Measurements from ENCODE around the gene TMEM255B. TPM values are rescaled to one million over a fixed set of nuclear protein-coding genes. Genes with fewer than 3 reads are reported as not detected.
"Not testable (repeated sequence)": the region's sequence is repeated elsewhere in the genome, so short reads cannot be mapped to it uniquely, and the experiment has no call there.

The TMEM255B gene
- total RNA-seq, 2 donors from 2014 or later, result 0.96 to 4.6 TPM

DNA sequence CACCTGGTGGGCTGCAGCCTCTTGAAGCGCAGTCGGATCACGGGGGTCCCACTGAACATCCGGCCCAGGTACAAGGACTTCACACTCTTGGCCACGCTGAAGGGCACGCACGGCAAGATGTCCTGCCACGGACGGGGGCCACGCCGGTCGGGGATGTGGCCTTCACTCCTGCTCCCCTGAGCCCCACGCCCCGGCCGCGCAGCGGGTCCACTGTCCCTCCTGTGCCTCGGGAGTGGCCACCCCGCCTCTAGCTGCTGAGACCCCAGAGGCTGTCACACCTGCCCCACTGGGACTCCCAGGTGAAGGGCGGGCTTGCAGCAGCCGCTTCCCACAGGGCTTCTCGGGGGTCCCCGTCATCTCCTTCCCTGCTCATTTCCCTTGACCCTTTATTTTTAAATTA is 73.6 kb downstream of the TMEM255B start:
- no peak overlapping the region for H3K27ac ChIP-seq
- 94% methylated on average over 23 of the region's 23 CpGs for WGBS
- H3K4me1 ChIP-seq (replicated peaks), result peaks cover 4% of the 10 kb centered on the region
- no peak overlapping the region for H3K4me3 ChIP-seq
- H3K27me3 ChIP-seq (replicated peaks; ENCODE audit: insufficient read depth), result no peaks in the 10 kb centered on the region
- no peak for DNase-seq (ENCODE audit: low spot score)
- TF ChIP-seq CTCF (IDR thresholded peaks at IDR 0.05) (no peak), POLR2A (IDR thresholded peaks at IDR 0.05) (no peak), POLR2AphosphoS5 (IDR thresholded peaks at IDR 0.05) (no peak)
- H3K36me3 ChIP-seq, result peaks cover 0 to 4% of the 10 kb centered on the region in 2 donors
- no peaks in the 10 kb centered on the region for H3K9me3 ChIP-seq
- intact Hi-C loops (cut with DNase I), result no loop called here

DNA sequence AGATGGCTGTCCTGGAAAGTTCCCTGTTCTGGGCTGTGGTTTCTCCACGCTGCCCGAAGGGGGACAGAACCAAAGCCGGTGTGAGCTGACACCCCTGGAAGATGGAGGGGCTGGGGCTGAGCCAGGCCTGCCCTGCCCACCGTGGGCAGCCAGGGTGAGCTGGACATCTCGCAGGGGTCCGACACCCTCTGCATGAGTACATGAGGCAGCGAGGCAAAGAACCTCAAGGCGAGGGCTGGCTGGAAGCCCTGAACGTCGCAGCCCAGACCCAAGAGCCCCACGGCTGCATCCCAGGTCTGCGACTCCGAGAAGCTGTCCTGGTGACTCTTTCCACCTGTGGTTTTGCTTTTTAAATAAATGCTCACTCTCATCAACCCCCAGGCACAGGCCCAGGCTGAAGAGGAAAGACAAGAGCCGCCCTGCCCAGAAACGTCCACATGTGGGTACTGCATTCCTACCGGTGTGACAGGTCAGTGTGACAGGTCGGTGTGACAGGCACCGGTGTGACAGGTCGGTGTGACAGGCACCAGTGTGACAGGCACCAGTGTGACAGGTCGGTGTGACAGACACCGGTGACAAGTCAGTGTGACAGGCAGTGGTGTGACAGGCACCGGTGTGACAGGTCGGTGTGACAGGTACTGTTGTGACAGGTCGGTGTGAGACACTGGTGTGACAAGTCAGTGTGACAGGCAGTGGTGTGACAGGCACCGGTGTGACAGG is 74.2 kb downstream of the TMEM255B start:
- H3K27me3 ChIP-seq (replicated peaks; ENCODE audit: insufficient read depth), result no peaks in the 10 kb centered on the region
- no peak for DNase-seq (ENCODE audit: low spot score)
- intact Hi-C loops (cut with DNase I), result no loop called here
- H3K4me3 ChIP-seq, result no peak overlapping the region
- H3K27ac ChIP-seq, result no peak overlapping the region
- TF ChIP-seq CTCF (IDR thresholded peaks at IDR 0.05) (no peak), POLR2AphosphoS5 (IDR thresholded peaks at IDR 0.05) (no peak)
- H3K4me1 ChIP-seq (replicated peaks), result peaks cover 9% of the 10 kb centered on the region
- H3K36me3 ChIP-seq, result peaks cover 0 to 4% of the 10 kb centered on the region in 2 donors
- no peaks in the 10 kb centered on the region for H3K9me3 ChIP-seq
- 86% methylated on average over 25 of the region's 25 CpGs for WGBS

- WGBS, result 84% methylated on average over 17 of the region's 17 CpGs
- H3K27ac ChIP-seq, result not testable (repeated sequence)
Measured at GRCh38 chr13:113834006-113834405, 75.0 kb downstream of the TMEM255B start.

DNA sequence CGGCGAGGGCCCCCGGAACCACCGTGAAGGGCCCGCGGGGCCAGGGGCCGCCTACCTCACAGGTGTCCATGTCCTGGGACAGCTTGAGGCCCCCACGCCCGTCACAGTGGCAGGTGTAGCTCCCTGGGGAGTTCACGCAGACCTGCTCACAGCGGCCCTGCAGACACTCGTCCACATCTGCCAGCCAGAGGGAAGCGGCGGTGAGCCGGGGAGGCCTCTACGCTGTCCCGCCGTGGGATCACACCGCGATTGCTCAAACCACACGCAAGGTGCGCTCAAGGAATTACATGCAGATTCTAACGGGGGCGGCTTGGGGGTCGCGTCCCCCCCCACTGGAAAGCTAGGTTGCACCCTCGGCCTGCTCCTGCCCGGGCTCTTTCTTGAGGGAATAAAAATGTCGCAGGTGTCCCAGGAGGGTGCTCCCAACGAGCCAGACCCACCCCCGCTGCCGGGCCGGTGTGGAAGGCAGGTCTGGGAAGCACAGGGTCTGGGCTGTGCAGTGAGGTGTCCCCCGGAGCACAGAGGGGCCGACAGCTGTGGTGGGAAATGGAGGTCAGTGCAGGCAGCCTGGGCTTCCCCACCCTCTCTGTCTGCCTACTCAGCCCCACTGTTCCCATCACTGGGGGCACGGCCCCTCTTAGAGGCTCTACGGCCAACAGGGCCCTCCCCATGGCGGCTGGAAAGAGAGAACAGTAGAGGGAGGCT is 75.6 kb downstream of the TMEM255B start:
- WGBS, result 90% methylated on average over 38 of the region's 38 CpGs
- H3K36me3 ChIP-seq, result peaks cover 0 to 4% of the 10 kb centered on the region in 2 donors
- H3K27ac ChIP-seq, result no peak overlapping the region

More at GRCh38 chr13:113834006-113834405, 75.0 kb downstream of the TMEM255B start:
- H3K4me3 ChIP-seq; intact Hi-C loops (cut with DNase I); DNase-seq (ENCODE audit: low spot score); H3K9me3 ChIP-seq; H3K27me3 ChIP-seq (replicated peaks; ENCODE audit: insufficient read depth); H3K36me3 ChIP-seq: not testable (repeated sequence)
- peaks cover 15% of the 10 kb centered on the region for H3K4me1 ChIP-seq (replicated peaks)

More for the DNA sequence above, 75.6 kb downstream of the TMEM255B start:
- H3K4me1 ChIP-seq (replicated peaks), result peaks cover 18% of the 10 kb centered on the region
- H3K9me3 ChIP-seq, result no peaks in the 10 kb centered on the region
- TF ChIP-seq POLR2AphosphoS5 (IDR thresholded peaks at IDR 0.05) (no peak), CTCF (IDR thresholded peaks at IDR 0.05) (no peak), POLR2A (IDR thresholded peaks at IDR 0.05) (no peak)
- no peak for DNase-seq (ENCODE audit: low spot score)
- peaks cover 4% of the 10 kb centered on the region for H3K27me3 ChIP-seq (replicated peaks; ENCODE audit: insufficient read depth)
- H3K4me3 ChIP-seq, result no peak overlapping the region
- intact Hi-C loops (cut with DNase I), result loop anchor here (5.0 kb wide), 1 partner anchor 73 kb away; no protein-coding TSS in a partner anchor

Measured in prostate gland (tissue), 2 donors.